ENCODE results near the gene OSBPL5. TPM values are rescaled to one million over a fixed set of nuclear protein-coding genes. Genes with fewer than 3 reads are reported as not detected.
A peak's percentile ranks its signal among the peaks of the same experiment; 100 is the strongest.

The OSBPL5 gene
- total RNA-seq, 1 donor from 2014 or later, result 1.6 TPM

DNA sequence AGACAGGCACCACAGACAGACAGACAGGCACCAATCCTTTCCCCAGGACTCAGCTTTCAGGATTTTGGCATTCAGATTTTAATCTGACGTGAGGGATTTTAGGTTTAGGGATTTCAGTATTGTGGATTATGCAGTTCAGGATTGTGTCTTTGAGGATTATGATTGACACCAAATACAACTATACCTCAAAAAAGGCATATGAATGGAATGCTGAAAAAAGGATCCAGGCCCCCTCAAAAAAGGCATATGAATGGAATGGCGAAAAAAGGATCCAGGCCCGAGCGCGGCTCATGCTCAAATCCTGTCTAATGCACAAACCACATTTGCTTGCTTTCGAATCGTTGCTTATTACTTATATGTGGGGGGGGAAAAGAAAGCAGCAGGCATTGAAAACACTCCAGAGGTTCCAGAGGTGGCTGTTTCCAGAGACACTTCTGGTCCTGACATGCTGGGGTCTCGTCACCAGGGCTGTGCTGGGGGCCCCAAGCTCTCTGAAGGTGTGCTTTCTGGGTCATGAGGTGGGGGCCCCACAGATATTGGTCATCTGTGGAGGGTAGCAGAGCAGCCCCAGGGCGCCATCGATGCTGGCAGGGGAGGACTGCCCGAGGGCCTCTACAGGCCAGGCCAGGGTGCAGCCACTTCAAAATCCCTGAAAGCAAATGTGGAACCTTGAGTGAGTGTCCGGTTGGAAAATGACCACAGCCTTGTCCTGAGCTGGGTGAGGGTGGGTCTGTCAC lies 16.8 kb upstream of the OSBPL5 start:
- H3K9me3 Mint-ChIP-seq, result peaks cover under 1% of the 10 kb centered on the region
- DNase-seq (ENCODE audit: low spot score), result no peak
- H3K4me3 Mint-ChIP-seq, result no peak overlapping the region
- H3K36me3 Mint-ChIP-seq (ENCODE audit: low read depth), result no peaks in the 10 kb centered on the region
- H3K27ac Mint-ChIP-seq, result no peak overlapping the region
- H3K27me3 Mint-ChIP-seq (ENCODE audit: insufficient read depth), result peaks cover under 1% of the 10 kb centered on the region
- H3K4me1 Mint-ChIP-seq (ENCODE audit: low read depth), result no peaks in the 10 kb centered on the region
- intact Hi-C loops (cut with micrococcal nuclease), result no loop called here

GRCh38 chr11:3180869-3181268 lies 15.8 kb upstream of the OSBPL5 start:
- Mint-ChIP-seq H3K27me3 (ENCODE audit: insufficient read depth) (peaks cover 3% of the 10 kb centered on the region), H3K4me3 (no peak overlapping the region), H3K36me3 (ENCODE audit: low read depth) (no peaks in the 10 kb centered on the region), H3K27ac (no peak overlapping the region), H3K9me3 (peaks cover 9% of the 10 kb centered on the region), H3K4me1 (ENCODE audit: low read depth) (no peaks in the 10 kb centered on the region)
- no peak for DNase-seq (ENCODE audit: low spot score)
- intact Hi-C loops (cut with micrococcal nuclease), result no loop called here

GRCh38 chr11:3178349-3178748 lies 13.2 kb upstream of the OSBPL5 start:
- DNase-seq (ENCODE audit: low spot score), result no peak
- H3K9me3 Mint-ChIP-seq, result peaks cover 15% of the 10 kb centered on the region
- H3K27me3 Mint-ChIP-seq (ENCODE audit: insufficient read depth), result peaks cover 3% of the 10 kb centered on the region
- peaks cover 2% of the 10 kb centered on the region for H3K36me3 Mint-ChIP-seq (ENCODE audit: low read depth)
- H3K4me1 Mint-ChIP-seq (ENCODE audit: low read depth), result no peaks in the 10 kb centered on the region
- intact Hi-C loops (cut with micrococcal nuclease), result no loop called here
- no peak overlapping the region for H3K27ac Mint-ChIP-seq
- H3K4me3 Mint-ChIP-seq, result no peak overlapping the region

GRCh38 chr11:3177931-3178330 lies 12.8 kb upstream of the OSBPL5 start:
- intact Hi-C loops (cut with micrococcal nuclease), result no loop called here
- no peak overlapping the region for H3K4me3 Mint-ChIP-seq
- no peaks in the 10 kb centered on the region for H3K4me1 Mint-ChIP-seq (ENCODE audit: low read depth)
- H3K27me3 Mint-ChIP-seq (ENCODE audit: insufficient read depth), result peaks cover 3% of the 10 kb centered on the region
- H3K36me3 Mint-ChIP-seq (ENCODE audit: low read depth), result peaks cover 2% of the 10 kb centered on the region
- H3K9me3 Mint-ChIP-seq, result peaks cover 15% of the 10 kb centered on the region
- no peak overlapping the region for H3K27ac Mint-ChIP-seq
- no peak for DNase-seq (ENCODE audit: low spot score)

DNA sequence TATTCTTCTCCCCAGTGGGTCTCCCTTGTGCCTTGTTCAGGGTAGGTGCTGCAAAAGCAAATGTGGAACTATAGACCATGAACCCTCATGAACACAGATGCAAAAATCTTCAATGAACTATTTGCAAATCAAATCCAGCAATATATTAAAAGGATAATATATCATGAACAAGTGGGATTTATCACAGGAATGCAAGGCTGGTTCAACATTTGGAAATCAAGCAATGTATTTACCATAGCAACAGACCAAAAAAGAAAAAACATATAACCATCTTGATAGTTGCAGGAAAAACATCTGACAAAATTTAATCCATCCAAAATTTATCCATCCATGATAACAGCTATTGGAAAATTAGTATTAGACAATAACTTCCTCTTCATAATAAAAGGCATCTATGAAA lies 11.4 kb upstream of the OSBPL5 start:
- intact Hi-C loops (cut with micrococcal nuclease), result no loop called here
- Mint-ChIP-seq H3K4me3 (no peak overlapping the region), H3K27ac (no peak overlapping the region), H3K36me3 (ENCODE audit: low read depth) (peaks cover 2% of the 10 kb centered on the region), H3K9me3 (peaks cover 15% of the 10 kb centered on the region), H3K4me1 (ENCODE audit: low read depth) (no peaks in the 10 kb centered on the region), H3K27me3 (ENCODE audit: insufficient read depth) (peaks cover 3% of the 10 kb centered on the region)
- no peak for DNase-seq (ENCODE audit: low spot score)

DNA sequence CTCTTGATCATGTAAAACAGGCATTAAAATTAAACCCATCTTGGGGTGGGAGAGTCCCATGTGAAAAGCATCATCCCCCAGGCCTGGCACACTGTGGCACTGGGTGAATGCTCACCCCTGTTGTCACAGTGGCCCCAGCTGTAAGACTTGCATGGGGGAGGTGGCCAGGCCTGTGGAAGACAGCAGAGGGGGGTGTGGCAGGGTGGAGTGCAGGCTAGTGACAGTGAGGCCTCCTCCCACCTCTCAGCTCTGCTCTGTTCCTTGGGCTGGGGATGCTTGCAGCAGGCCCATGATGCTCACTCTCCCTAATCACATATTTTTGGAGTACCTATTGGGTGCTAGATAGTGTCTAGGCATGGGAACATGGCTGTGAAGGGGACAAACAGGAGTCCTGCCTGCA lies 10.1 kb upstream of the OSBPL5 start:
- Mint-ChIP-seq H3K9me3 (peaks cover 15% of the 10 kb centered on the region), H3K27ac (no peak overlapping the region), H3K4me1 (ENCODE audit: low read depth) (no peaks in the 10 kb centered on the region)

DNA sequence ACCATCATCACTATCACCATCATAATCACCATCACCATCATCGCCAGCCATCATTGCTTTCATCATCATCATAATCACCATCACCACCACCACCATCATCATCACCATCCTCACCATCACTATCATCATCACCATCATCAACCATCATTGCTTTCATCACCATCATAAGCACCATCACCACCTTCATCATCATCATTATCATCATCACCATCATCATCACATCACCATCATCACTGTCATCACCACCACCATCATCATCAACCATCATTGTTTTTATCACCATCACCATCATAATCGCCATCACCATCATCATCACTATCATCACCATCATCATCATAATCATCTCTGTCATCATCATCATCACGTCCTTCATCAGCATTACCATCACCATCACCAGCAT lies 9.3 kb upstream of the OSBPL5 start:
- Mint-ChIP-seq H3K27me3 (ENCODE audit: insufficient read depth) (peaks cover 8% of the 10 kb centered on the region), H3K9me3 (peaks cover 15% of the 10 kb centered on the region), H3K4me1 (ENCODE audit: low read depth) (peaks cover 6% of the 10 kb centered on the region), H3K4me3 (no peak overlapping the region), H3K27ac (no peak overlapping the region), H3K36me3 (ENCODE audit: low read depth) (peaks cover 2% of the 10 kb centered on the region)
- intact Hi-C loops (cut with micrococcal nuclease), result no loop called here
- DNase-seq (ENCODE audit: low spot score), result no peak

More for the DNA sequence above, 10.1 kb upstream of the OSBPL5 start:
- Mint-ChIP-seq H3K36me3 (ENCODE audit: low read depth) (peaks cover 2% of the 10 kb centered on the region), H3K27me3 (ENCODE audit: insufficient read depth) (peaks cover 3% of the 10 kb centered on the region), H3K4me3 (no peak overlapping the region)
- DNase-seq (ENCODE audit: low spot score), result no peak
- intact Hi-C loops (cut with micrococcal nuclease), result no loop called here

DNA sequence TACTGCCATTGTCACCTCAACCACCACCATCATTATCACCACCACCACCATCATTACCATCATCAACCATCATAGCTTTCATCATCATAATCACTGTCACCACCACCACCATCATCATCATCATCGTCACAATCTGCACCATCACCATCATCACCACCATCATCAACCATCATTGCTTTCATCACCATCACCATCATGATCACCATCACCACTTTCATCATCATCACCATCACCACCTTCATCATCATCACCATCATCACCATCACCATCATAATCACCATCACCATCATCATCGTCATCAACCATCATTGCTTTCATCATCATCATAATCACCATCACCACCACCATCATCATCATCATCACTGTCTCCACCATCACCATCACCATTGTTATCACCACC lies 8.7 kb upstream of the OSBPL5 start:
- peaks cover 15% of the 10 kb centered on the region for H3K9me3 Mint-ChIP-seq
- peaks cover 2% of the 10 kb centered on the region for H3K36me3 Mint-ChIP-seq (ENCODE audit: low read depth)
- peaks cover 8% of the 10 kb centered on the region for H3K27me3 Mint-ChIP-seq (ENCODE audit: insufficient read depth)
- no peak overlapping the region for H3K27ac Mint-ChIP-seq
- intact Hi-C loops (cut with micrococcal nuclease), result no loop called here
- H3K4me3 Mint-ChIP-seq, result no peak overlapping the region
- DNase-seq (ENCODE audit: low spot score), result no peak
- peaks cover 6% of the 10 kb centered on the region for H3K4me1 Mint-ChIP-seq (ENCODE audit: low read depth)

DNA sequence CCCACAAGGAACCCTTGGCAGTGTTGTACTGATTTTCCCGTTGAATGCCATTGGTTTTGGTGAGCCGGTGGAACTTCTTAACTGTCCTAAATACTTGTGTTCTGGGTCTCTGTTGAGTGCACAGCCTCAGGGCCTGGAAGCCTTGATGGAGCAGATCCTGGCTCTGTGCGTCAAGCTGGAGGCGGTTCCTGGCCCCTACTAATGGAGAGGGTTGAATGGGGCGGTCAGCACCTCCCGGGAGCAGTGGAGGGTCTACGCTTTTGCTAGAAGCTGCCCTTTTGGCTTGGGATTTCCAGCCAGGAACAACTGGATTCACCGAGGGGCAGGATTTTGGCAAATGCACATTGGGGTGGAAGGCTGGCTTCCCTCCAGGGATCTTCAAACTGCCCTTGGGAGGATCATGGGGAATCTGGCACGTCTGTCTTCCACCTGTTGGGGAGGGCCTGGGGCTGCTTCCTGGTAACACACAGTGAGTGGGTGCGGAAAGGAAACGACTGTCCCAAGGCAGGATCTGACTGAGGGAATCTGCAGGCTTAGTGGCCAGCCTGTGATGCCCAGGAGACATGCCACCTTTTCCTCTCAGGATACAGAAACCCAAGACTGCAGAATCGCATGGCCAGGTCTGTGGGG lies 6.9 kb upstream of the OSBPL5 start:
- Mint-ChIP-seq H3K36me3 (ENCODE audit: low read depth) (peaks cover 2% of the 10 kb centered on the region), H3K4me1 (ENCODE audit: low read depth) (peaks cover 6% of the 10 kb centered on the region), H3K4me3 (no peak overlapping the region), H3K27ac (no peak overlapping the region), H3K9me3 (peaks cover 15% of the 10 kb centered on the region), H3K27me3 (ENCODE audit: insufficient read depth) (peaks cover 8% of the 10 kb centered on the region)
- DNase-seq (ENCODE audit: low spot score), result no peak
- intact Hi-C loops (cut with micrococcal nuclease), result no loop called here

DNA sequence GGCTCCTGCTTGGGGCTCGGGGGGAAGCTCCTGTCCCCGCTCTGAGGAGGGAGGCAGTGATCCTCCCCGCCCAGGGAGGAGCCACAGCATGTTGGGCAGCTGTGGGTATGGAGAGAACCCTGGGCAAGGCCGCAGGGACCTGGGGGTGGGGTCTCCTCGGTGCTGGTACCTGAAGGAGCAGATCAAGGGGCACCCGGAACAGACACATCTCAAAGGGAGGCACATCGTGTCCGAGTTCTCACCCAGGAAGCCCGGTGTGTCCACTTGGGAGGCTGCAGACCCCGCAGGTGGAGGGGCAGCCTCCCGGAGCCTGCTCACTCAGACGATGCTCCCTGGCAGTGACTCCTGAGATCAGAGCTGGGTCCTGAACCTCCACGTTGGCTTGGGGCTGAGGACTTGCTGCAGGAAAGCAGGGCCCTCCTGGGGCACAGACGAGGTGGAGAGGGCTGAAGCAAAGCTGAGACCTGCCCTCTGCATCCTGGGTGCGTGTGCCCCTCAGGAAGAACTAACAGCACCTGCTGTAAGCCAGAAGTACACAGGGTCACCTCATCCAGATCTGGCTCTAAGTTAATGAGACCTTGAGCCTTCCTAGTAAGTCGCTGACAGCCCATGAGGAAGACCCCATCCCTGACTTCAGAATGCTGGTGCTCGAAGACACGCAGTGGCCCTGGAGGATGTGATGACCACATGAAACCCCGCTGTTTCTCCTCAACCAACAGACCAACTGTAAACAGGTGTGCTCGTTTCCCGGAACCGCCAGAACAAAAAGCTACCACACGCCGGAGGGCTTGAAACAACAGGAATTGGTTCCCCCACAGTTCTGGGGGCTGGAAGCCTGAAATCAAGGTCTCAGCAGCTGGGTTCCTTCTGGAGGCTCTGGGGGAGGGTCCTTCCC lies 5.9 kb upstream of the OSBPL5 start:
- H3K27me3 Mint-ChIP-seq (ENCODE audit: insufficient read depth), result peaks cover 9% of the 10 kb centered on the region
- H3K27ac Mint-ChIP-seq, result no peak overlapping the region
- peaks cover 6% of the 10 kb centered on the region for H3K4me1 Mint-ChIP-seq (ENCODE audit: low read depth)
- intact Hi-C loops (cut with micrococcal nuclease), result no loop called here
- no peak overlapping the region for H3K4me3 Mint-ChIP-seq
- H3K36me3 Mint-ChIP-seq (ENCODE audit: low read depth), result peaks cover 2% of the 10 kb centered on the region
- H3K9me3 Mint-ChIP-seq, result peaks cover 7% of the 10 kb centered on the region
- no peak for DNase-seq (ENCODE audit: low spot score)

- Mint-ChIP-seq H3K4me1 (ENCODE audit: low read depth) (peaks cover 11% of the 10 kb centered on the region), H3K27me3 (ENCODE audit: insufficient read depth) (peaks cover 15% of the 10 kb centered on the region), H3K9me3 (no peaks in the 10 kb centered on the region), H3K27ac (no peak overlapping the region), H3K36me3 (ENCODE audit: low read depth) (peaks cover 3% of the 10 kb centered on the region), H3K4me3 (peak overlapping the region; percentile 64)
- DNase-seq (ENCODE audit: low spot score), result no peak
- intact Hi-C loops (cut with micrococcal nuclease), result no loop called here
Measured at GRCh38 chr11:3170044-3170755, 5.1 kb upstream of the OSBPL5 start.

DNA sequence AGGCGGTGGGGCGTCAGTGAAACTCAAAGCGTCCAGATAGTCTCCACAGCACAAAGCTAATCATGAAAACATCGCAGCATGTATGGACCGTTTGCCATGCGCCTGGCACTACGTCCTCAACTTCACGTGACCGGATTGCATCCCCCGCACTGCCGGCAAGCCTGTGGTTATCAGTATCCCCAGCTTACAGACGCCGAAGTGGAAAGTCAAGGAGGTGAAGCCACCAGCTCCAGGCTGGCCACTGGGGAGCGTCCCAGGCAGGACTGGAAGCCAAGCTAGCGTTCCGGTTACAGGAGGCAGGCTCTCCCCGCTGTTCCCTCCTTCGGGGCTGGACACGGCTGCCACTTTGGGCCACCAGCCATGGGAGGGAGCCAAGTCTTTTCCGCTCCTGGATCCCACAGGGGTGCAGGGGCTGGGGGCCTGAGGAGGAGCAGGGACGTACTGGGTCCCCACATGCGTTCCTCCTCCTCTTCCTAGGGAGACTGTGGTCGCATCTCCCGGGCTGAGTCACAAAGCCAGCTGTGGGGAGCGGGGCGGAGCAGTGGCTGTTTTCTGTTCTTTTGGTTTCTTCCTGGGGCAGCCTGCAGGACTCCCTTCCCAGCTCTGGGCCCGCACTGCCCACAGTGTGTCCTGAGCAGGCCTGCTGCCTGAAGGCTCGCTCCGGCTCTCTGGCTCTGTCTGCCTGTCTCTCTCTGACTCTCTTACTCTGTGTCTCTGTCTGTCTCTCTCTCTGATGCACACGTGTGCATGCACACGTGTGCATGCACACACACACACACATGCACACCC lies 4.3 kb upstream of the OSBPL5 start:
- H3K9me3 Mint-ChIP-seq, result no peaks in the 10 kb centered on the region
- H3K4me1 Mint-ChIP-seq (ENCODE audit: low read depth), result peaks cover 11% of the 10 kb centered on the region
- intact Hi-C loops (cut with micrococcal nuclease), result no loop called here
- H3K4me3 Mint-ChIP-seq, result peak overlapping the region; percentile 64
- DNase-seq (ENCODE audit: low spot score), result no peak
- H3K36me3 Mint-ChIP-seq (ENCODE audit: low read depth), result peaks cover 3% of the 10 kb centered on the region
- H3K27ac Mint-ChIP-seq, result no peak overlapping the region
- H3K27me3 Mint-ChIP-seq (ENCODE audit: insufficient read depth), result peaks cover 15% of the 10 kb centered on the region

All from activated T-helper 1 cell treated with anti-CD3 and anti-CD28 coated beads, Interleukin-12 subunit alpha, Interleukin-12 subunit beta, Interleukin-2, Interleukin-4 antibody, amounts not matched to agents 30 ng/mL and 10 ng/mL and 1 ng/mL, durations not matched to agents 14 hours and 24 hours and 36 hours (primary cell).